ENCODE data around the gene STK11. TPM values are rescaled to one million over a fixed set of nuclear protein-coding genes. Genes with fewer than 3 reads are reported as not detected.

The STK11 gene
- total RNA-seq, 1 experiment from 2014 or later: 53.0 TPM

DNA sequence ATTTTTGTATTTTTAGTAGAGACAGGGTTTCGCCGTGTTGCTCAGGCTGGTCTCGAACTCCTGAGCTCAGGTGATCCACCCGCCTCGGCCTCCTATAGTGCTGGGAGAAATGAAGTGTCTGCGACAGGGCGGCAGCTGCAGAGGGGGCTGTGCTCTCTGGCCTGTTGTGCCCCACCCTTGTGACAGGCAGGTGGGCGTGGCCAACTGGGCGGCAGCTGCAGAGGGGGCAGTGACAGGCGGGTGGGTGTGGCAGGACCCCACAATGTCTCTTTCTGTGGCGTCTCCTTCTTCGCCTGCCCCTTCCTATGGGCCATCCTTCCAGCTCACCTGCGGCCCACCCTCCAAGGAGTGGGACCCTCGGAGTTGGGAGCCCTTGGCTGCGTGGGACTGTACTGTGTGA is 11.8 kb downstream of the STK11 start:
- ChIA-PET POLR2A (ENCODE audit: unreplicated experiment) (no interaction called here), CTCF (interaction anchor here (0.6 to 0.8 kb wide), 2 partner anchors 139 to 1602 kb away, joined by 3 to 4 read pairs; no protein-coding TSS in a partner anchor)
- no peak for DNase-seq
- peaks cover 24% of the 10 kb centered on the region; the same call in 1 of the 2 replicates for H4K20me1 ChIP-seq (ENCODE audit: insufficient read depth)
- H3K27me3 ChIP-seq (ENCODE audit: insufficient read depth, low read depth): no peaks in the 10 kb centered on the region
- H3K79me2 ChIP-seq (ENCODE audit: low read depth): peaks cover 54% of the 10 kb centered on the region
- H3K36me3 ChIP-seq (ENCODE audit: low read depth): no peaks in the 10 kb centered on the region
- peaks cover 31% of the 10 kb centered on the region for H3K4me1 ChIP-seq (replicated peaks; ENCODE audit: insufficient read depth)
- H3F3A ChIP-seq (ENCODE audit: insufficient read depth, low read depth): peaks cover 25% of the 10 kb centered on the region
- H3K4me2 ChIP-seq: no peak overlapping the region
- intact Hi-C loops (cut with micrococcal nuclease; ENCODE audit: unreplicated experiment): no loop called here
- no TSS peak for BruUV-seq (replicated peaks)
- H3K4me3 ChIP-seq: no peak overlapping the region
- no peak for TF ChIP-seq EZH2 (IDR thresholded peaks at IDR 0.05; ENCODE audit: low read depth)
- H3K9me3 ChIP-seq (ENCODE audit: insufficient read depth, low read depth): no peaks in the 10 kb centered on the region
- H3K27ac ChIP-seq: peak overlapping the region; percentile 78; the same call in 1 of the 2 replicates
- no peaks in the 10 kb centered on the region for H3K9me2 ChIP-seq (ENCODE audit: insufficient read depth)
- no peak overlapping the region for H2AFZ ChIP-seq

DNA sequence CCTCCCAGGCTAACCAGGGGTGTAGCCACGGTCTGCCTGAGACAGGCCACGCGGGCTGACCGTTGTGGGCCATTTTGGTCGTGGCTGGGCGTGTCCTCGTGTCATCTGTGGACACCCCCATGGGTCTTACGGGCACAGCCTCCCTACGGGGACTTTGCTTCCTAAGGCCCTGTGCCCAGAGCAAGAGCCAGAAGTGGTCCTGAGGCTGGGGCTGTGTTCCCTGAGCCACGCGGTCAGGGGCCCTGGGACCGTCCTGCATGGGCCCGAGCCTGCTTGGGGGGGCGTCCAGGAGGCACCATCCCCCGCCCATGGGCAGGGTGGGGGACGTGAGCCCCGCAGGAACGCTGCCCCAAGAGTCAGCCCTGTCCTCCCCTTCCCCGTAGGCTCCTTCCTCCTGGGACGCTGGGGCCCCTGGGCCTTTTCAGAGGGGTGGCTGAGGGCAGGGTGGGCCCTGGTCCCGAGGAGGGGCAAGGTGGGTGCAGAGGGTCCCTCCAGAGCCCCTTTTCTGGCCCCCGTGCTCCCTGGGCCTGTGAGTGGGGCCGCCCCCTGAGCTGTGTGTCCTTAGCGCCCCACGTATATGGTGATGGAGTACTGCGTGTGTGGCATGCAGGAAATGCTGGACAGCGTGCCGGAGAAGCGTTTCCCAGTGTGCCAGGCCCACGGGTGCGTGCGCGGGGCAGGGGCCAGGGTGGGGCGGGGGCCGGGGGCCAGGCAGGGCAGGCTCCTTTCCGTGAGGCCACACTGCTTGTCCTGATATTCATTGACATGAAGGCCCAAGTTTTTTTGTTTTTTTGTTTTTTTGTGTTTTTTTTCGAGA is 13.4 kb downstream of the STK11 start:
- peaks cover 40% of the 10 kb centered on the region for H3K79me2 ChIP-seq (ENCODE audit: low read depth)
- no peak overlapping the region for H2AFZ ChIP-seq
- H3K9me2 ChIP-seq (ENCODE audit: insufficient read depth): no peaks in the 10 kb centered on the region
- DNase-seq: no peak
- no peak overlapping the region for H3K4me2 ChIP-seq
- H3K9me3 ChIP-seq (ENCODE audit: insufficient read depth, low read depth): no peaks in the 10 kb centered on the region
- H4K20me1 ChIP-seq (ENCODE audit: insufficient read depth): peaks cover 29% of the 10 kb centered on the region; the same call in 1 of the 2 replicates
- BruUV-seq (replicated peaks): no TSS peak
- POLR2A ChIA-PET (ENCODE audit: unreplicated experiment): interaction anchor here (0.6 kb wide), 1 partner anchor 124 kb away, joined by 11 read pairs; no protein-coding TSS in a partner anchor
- no peaks in the 10 kb centered on the region for H3K36me3 ChIP-seq (ENCODE audit: low read depth)
- peaks cover 21% of the 10 kb centered on the region for H3F3A ChIP-seq (ENCODE audit: insufficient read depth, low read depth)
- peaks cover 31% of the 10 kb centered on the region for H3K4me1 ChIP-seq (replicated peaks; ENCODE audit: insufficient read depth)
- TF ChIP-seq EZH2 (IDR thresholded peaks at IDR 0.05; ENCODE audit: low read depth) (no peak), CTCF (conservative IDR thresholded peaks at IDR 0.05) (no peak)
- intact Hi-C loops (cut with micrococcal nuclease; ENCODE audit: unreplicated experiment): no loop called here
- H3K27me3 ChIP-seq (ENCODE audit: insufficient read depth, low read depth): no peaks in the 10 kb centered on the region
- no peak overlapping the region for H3K27ac ChIP-seq
- H3K4me3 ChIP-seq: no peak overlapping the region
- CTCF ChIA-PET: no interaction called here

DNA sequence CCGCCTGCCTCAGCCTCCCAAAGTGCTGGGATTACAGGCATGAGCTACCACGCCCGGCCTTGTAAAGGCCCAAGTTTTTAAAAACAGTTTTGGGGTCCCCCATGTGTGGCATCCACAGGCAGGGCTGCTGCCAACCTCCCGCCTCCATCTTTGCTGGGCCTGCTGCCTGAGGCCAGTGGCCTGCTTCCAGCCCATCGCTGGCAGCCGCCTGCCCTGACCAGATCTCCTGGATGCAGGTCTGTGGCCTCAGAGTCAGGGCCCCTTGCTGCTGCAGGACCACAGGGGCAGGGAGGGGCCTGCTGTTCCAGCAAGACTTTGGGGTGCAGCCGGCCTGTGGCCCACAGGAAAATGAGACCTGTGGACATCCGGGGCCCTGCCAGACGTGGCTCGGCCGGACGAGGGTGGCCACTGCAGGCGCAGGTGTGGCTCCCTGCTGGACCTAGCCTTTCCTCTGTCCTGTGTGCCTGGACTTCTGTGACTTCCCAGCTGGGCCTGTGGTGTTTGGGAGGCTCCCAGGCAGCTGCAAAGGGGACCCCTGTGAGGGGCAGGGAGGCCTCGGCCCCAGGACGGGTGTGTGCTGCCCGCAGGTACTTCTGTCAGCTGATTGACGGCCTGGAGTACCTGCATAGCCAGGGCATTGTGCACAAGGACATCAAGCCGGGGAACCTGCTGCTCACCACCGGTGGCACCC is 14.4 kb downstream of the STK11 start:
- Histone ChIP-seq H3K4me3 (no peak overlapping the region), H4K20me1 (ENCODE audit: insufficient read depth) (peaks cover 29% of the 10 kb centered on the region; the same call in 1 of the 2 replicates), H3K79me2 (ENCODE audit: low read depth) (peaks cover 30% of the 10 kb centered on the region), H3K9me3 (ENCODE audit: insufficient read depth, low read depth) (no peaks in the 10 kb centered on the region), H3F3A (ENCODE audit: insufficient read depth, low read depth) (peaks cover 18% of the 10 kb centered on the region), H3K4me2 (no peak overlapping the region), H3K4me1 (replicated peaks; ENCODE audit: insufficient read depth) (peaks cover 22% of the 10 kb centered on the region), H3K36me3 (ENCODE audit: low read depth) (no peaks in the 10 kb centered on the region), H2AFZ (no peak overlapping the region), H3K27me3 (ENCODE audit: insufficient read depth, low read depth) (no peaks in the 10 kb centered on the region), H3K27ac (no peak overlapping the region), H3K9me2 (ENCODE audit: insufficient read depth) (no peaks in the 10 kb centered on the region)
- no peak for TF ChIP-seq EZH2 (IDR thresholded peaks at IDR 0.05; ENCODE audit: low read depth)
- TF ChIP-seq CTCF (conservative IDR thresholded peaks at IDR 0.05): no peak
- DNase-seq: no peak
- intact Hi-C loops (cut with micrococcal nuclease; ENCODE audit: unreplicated experiment): no loop called here
- POLR2A ChIA-PET (ENCODE audit: unreplicated experiment): no interaction called here
- CTCF ChIA-PET: no interaction called here
- no TSS peak for BruUV-seq (replicated peaks)

Measured in PC-9 (cell line).